ENCODE data around the gene C17orf107. TPM values are rescaled to one million over a fixed set of nuclear protein-coding genes. Genes with fewer than 3 reads are reported as not detected.
A peak's percentile ranks its signal among the peaks of the same experiment; 100 is the strongest.

Gene C17orf107
- total RNA-seq, 1 donor from 2014 or later, result 1.8 TPM

DNA sequence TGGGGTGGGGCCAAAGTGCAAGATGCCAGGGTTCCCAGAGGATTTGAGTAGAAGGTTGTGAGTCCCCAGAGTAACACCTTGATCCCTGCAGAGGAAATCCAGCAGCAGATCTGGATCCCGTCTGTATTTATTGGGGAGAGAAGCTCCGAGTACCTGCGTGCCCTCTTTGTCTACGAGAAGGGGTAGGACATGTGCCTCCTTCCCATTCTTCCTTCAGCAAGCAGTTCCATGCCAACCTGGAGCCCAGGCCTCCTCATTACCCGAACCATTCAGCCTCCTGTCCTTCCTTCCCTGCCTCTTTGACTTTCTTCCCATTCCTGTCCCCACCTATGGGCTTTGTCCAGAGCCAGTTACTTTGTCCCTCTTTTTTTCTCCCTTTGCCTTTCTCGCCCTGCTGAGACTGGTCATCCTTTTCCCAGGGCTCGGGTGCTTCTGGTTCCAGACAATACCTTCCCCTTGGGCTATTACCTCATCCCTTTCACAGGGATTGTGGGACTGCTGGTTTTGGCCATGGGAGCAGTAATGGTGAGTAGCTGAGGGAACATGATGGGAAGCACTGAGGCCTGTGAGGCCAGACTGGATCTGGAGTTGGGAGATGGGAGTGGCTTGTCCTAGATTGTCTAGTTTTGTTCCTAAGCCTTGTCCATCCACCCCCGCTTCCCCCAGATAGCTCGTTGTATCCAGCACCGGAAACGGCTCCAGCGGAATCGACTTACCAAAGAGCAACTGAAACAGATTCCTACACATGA lies 43.6 kb downstream of the C17orf107 start:
- Mint-ChIP-seq H3K4me1 (peaks cover 63% of the 10 kb centered on the region), H3K4me3 (peak overlapping the region; percentile 96), H3K9me3 (no peaks in the 10 kb centered on the region), H3K27me3 (ENCODE audit: low read depth) (peaks cover 11% of the 10 kb centered on the region), H3K27ac (ENCODE audit: unreplicated experiment) (no peak overlapping the region), H3K36me3 (ENCODE audit: low read depth) (peaks cover 20% of the 10 kb centered on the region)
- TF ChIP-seq CTCF (conservative IDR thresholded peaks at IDR 0.05), result no peak
- DNase-seq (ENCODE audit: low read depth, low spot score), result no peak

- TF ChIP-seq CTCF (conservative IDR thresholded peaks at IDR 0.05), result no peak
- peaks cover 57% of the 10 kb centered on the region for H3K4me1 Mint-ChIP-seq
- DNase-seq (ENCODE audit: low read depth, low spot score), result no peak
- peaks cover 20% of the 10 kb centered on the region for H3K36me3 Mint-ChIP-seq (ENCODE audit: low read depth)
- no peak overlapping the region for H3K27ac Mint-ChIP-seq (ENCODE audit: unreplicated experiment)
- peak overlapping the region; percentile 96 for H3K4me3 Mint-ChIP-seq
- H3K27me3 Mint-ChIP-seq (ENCODE audit: low read depth), result peaks cover 11% of the 10 kb centered on the region
- H3K9me3 Mint-ChIP-seq, result no peaks in the 10 kb centered on the region
These were observed 44.8 kb downstream of the C17orf107 start for GRCh38 chr17:4944163-4944553.

DNA sequence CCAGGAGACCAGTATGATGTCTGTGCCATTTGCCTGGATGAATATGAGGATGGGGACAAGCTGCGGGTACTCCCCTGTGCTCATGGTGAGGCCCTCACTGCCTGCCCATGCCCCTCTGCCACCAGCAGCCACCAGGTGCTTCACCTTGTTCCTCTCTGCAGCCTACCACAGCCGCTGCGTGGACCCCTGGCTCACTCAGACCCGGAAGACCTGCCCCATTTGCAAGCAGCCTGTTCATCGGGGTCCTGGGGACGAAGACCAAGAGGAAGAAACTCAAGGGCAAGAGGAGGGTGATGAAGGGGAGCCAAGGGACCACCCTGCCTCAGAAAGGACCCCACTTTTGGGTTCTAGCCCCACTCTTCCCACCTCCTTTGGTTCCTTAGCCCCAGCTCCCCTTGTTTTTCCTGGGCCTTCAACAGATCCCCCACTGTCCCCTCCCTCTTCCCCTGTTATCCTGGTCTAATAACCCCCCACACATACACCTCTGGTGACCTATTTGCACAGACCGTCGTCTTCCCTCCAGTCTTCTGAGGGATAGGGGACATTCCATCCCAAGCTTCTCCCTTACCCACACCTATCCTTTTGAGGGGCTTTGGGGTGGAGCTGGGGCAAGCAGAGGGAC lies 45.3 kb downstream of the C17orf107 start:
- H3K9me3 Mint-ChIP-seq, result no peaks in the 10 kb centered on the region
- no peak for TF ChIP-seq CTCF (conservative IDR thresholded peaks at IDR 0.05)
- no peak for DNase-seq (ENCODE audit: low read depth, low spot score)
- peaks cover 20% of the 10 kb centered on the region for H3K36me3 Mint-ChIP-seq (ENCODE audit: low read depth)
- no peak overlapping the region for H3K27ac Mint-ChIP-seq (ENCODE audit: unreplicated experiment)
- H3K27me3 Mint-ChIP-seq (ENCODE audit: low read depth), result peaks cover 11% of the 10 kb centered on the region
- H3K4me1 Mint-ChIP-seq, result peaks cover 54% of the 10 kb centered on the region
- H3K4me3 Mint-ChIP-seq, result peak overlapping the region; percentile 96

DNA sequence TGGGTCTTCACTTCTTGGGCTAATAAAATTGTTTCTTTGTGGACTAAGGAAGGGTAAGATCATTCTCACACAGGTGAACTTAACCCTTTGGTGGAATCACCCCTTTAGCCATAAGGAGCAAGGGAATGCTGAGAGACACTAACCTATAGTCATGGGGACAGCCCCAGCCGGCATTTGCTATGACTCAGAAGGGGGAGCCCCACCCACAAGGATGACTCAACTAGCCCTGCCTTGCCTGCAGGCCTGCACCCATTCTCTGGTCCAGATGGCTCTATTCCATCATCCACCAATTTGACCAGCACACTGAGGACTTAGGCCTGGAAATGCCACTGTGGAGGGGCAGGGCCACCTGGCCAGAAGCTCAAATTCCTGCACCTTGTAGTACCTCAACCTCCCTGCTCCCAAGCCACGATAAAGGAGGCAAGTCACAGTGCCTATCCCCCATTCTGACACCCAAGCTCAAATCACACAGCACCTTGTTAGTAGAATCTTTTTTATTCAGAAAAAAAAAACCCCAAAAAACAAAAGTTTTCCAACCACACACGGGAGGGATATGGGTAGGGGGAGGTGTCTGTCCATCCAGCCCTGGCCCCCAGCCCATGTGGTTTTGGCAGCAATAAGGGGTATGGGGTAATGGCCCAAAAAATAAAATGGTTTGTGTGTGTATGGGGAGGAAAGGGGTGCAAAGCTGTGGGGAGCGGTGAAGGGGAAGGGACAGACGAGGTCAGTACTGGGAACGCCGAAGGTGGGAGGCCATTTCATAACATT lies 46.0 kb downstream of the C17orf107 start:
- TF ChIP-seq CTCF (conservative IDR thresholded peaks at IDR 0.05), result no peak
- Mint-ChIP-seq H3K4me3 (peak overlapping the region; percentile 96), H3K27me3 (ENCODE audit: low read depth) (peaks cover 9% of the 10 kb centered on the region), H3K36me3 (ENCODE audit: low read depth) (peaks cover 17% of the 10 kb centered on the region), H3K4me1 (peaks cover 53% of the 10 kb centered on the region), H3K9me3 (no peaks in the 10 kb centered on the region), H3K27ac (ENCODE audit: unreplicated experiment) (peak overlapping the region; percentile 87)
- DNase-seq (ENCODE audit: low read depth, low spot score), result no peak

- no peaks in the 10 kb centered on the region for H3K9me3 Mint-ChIP-seq
- peaks cover 7% of the 10 kb centered on the region for H3K27me3 Mint-ChIP-seq (ENCODE audit: low read depth)
- TF ChIP-seq CTCF (conservative IDR thresholded peaks at IDR 0.05), result no peak
- H3K27ac Mint-ChIP-seq (ENCODE audit: unreplicated experiment), result peak overlapping the region; percentile 62
- H3K36me3 Mint-ChIP-seq (ENCODE audit: low read depth), result peaks cover 17% of the 10 kb centered on the region
- H3K4me3 Mint-ChIP-seq, result peak overlapping the region; percentile 96
- DNase-seq (ENCODE audit: low read depth, low spot score), result no peak
- peaks cover 56% of the 10 kb centered on the region for H3K4me1 Mint-ChIP-seq
These were observed 46.6 kb downstream of the C17orf107 start for GRCh38 chr17:4945944-4946280.
